Measurements from ENCODE around the gene KIF9. TPM values are rescaled to one million over a fixed set of nuclear protein-coding genes. Genes with fewer than 3 reads are reported as not detected.
"Not testable (repeated sequence)": the region's sequence is repeated elsewhere in the genome, so short reads cannot be mapped to it uniquely, and the experiment has no call there.

KIF9 gene
- total RNA-seq, 1 experiment from 2014 or later = 13.1 TPM

GRCh38 chr3:47295976-47296375 is 13.4 kb upstream of the KIF9 start:
- DNase-seq (ENCODE audit: extremely low read depth, low read depth) = no peak

GRCh38 chr3:47295322-47295721 is 12.7 kb upstream of the KIF9 start:
- no peak for DNase-seq (ENCODE audit: extremely low read depth, low read depth)

DNA sequence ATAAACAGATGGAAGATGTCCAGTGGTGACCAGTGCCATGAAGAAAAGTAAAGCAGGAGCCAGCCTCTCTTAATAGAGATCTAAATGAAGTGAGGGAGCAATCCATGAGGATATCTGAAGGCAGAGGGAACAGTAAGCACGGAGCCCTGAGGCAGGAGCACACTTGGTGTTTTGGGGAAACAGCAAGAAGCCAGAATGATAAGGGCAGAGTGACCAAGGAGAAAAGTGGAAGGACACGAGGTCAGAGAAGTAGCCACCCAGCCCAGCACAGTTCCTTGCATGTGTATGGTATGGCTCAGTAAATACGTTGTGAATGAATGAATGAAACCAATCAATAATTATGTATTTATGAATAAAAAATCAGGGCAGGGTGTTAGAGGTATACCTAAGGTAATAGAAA is 11.8 kb upstream of the KIF9 start:
- no peak for DNase-seq (ENCODE audit: extremely low read depth, low read depth)

DNA sequence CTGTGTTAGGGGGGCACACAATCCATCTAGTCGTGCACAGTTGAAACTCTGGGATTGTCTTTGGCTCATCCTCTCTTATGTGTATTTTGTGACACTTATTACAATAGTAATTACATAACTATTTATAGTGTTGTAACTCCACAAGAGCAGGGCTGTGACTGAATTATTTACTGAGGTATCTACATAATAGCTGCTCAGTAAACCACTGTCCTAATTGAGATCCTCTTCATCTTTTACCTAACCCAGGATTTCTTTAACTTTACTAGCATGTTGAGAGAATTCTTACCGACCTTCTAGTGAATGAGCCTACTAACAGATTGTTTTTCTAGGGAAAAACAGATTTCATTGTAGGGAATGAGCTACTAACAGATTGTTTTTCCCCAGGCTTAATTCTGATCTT is 11.2 kb upstream of the KIF9 start:
- DNase-seq (ENCODE audit: extremely low read depth, low read depth) = no peak

DNA sequence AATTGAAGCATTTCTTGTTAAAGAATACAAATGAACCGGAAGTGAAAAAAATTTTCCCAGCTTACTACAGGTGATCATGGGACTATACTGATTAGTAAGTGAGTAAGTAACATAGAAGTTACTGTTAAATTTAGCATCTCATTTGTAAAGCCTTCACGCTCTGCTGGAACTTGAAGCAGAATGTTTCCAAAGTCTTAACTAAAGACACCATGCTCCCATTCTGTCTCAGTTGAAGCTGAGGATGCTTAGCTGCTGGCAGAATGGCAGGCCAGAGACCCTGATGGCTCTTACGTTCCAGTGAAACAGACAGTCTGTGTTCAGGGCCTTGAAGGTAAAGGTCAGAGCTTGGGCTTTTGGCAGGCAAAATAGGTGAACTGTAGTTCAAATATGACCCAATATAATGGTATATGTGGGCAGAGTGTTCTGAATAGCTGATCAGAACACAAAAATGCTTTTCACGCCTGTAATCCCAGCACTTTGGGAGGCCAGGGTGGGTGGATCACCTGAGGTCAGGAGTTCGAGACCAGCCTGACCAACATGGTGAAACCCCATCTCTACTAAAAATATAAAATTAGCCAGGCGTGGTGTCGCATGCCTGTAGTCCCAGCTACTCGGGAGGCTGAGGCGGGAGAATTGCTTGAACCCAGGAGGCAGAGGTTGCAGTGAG is 9.3 kb upstream of the KIF9 start:
- DNase-seq (ENCODE audit: extremely low read depth, low read depth) = not testable (repeated sequence)

GRCh38 chr3:47291158-47291753 is 8.7 kb upstream of the KIF9 start:
- DNase-seq (ENCODE audit: extremely low read depth, low read depth) = no peak

DNA sequence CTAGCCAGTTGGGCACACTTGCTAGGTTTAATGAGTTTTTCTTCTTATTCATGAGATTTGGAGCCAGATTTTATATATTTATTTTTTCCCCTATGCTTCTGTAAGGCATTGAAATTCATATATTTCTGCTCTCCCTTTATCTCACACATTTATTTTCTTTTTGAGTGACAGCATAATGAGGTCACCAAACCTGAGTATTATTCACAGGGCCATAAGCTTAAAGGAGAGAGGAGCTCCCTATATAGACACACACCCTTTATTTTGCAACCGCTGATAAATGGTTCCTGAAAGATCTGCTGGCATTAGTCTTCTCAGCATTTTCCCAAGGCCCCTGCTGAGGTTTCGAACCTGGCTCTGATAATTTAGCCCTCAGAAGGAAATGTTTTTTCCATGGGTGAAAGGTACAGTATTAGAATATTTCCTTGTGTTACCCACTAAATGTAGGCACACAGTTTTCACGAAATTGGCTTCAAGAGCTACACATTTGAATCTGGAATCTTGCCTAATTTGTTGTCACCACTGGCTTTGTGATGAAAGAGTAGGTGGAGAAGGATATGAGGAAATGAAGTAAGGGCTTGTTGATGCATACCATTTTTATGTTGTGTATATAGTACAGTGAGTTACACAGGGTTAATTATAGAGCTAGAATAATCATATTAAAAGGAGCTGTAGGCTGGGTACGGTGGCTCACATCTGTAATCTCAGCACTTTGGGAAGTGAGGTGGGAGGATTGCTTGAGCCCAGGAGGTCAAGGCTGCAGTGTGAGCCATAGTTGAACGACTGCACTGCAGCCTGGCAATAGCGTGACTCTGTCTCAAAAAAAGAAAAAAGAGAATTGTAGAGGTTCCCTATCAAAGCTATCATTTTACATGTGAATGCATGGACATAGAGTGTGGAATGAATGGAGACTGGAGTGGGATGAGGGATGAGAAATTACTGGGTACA is 6.6 kb upstream of the KIF9 start:
- no peak for DNase-seq (ENCODE audit: extremely low read depth, low read depth)

DNA sequence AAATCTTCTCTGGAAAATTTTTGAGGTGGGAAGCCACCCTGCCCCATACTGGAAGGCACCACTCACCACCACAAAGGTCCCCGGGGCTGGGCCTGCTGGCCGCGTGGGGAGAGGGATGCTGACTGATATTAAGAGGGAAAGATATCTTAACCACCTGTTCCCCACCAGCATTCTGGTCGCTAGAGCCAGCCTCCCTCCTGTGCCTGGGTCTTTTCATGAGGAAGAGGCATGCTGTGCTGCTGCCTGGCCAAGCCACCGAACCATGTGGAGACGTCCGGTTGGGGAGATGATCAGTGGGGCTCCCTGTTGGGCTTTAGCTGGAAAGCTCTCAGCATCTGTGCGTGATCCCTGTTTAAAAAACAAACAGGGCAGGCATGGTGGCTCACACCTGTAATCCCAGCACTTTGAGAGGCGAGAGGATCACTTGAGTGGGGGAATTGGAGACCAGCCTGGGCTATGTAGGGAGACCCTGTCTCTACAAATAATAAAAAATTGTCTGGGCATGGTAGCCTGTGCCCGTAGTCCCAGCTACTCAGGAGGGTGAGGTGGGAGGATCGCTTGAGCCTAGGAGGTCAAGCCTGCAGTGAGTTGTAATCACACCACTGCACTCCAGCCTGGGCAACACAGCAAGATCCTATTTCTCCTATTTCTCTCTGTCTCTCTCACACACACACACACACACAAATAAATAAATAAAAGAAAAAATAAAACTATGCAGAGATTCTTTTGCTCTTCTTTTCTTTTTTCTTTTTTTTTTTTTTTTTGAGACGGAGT is 1.2 kb upstream of the KIF9 start:
- DNase-seq (ENCODE audit: extremely low read depth, low read depth) = no peak

DNA sequence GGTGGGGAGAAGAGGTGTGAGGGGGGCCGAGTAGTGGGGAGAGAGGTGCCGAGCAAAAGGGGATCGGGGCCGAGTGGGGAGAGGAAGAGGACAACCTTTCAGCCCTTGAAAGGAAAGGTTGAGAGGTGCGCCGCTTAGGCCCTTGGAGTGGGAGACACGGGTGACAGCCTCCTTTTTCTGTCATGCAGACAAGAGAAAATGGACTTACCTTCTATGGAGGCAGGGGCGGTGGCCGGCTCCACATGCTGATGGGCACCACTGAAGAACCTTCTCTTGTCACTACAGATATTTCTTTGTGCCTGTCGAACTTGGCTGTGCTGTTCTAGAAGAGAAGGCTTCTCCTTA is 566 bp upstream of the KIF9 start:
- no peak for DNase-seq (ENCODE audit: extremely low read depth, low read depth)

GRCh38 chr3:47280519-47280918 is 2.1 kb downstream of the KIF9 start:
- DNase-seq (ENCODE audit: extremely low read depth, low read depth) = no peak

GRCh38 chr3:47276558-47276957 is 6.0 kb downstream of the KIF9 start:
- no peak for DNase-seq (ENCODE audit: extremely low read depth, low read depth)

DNA sequence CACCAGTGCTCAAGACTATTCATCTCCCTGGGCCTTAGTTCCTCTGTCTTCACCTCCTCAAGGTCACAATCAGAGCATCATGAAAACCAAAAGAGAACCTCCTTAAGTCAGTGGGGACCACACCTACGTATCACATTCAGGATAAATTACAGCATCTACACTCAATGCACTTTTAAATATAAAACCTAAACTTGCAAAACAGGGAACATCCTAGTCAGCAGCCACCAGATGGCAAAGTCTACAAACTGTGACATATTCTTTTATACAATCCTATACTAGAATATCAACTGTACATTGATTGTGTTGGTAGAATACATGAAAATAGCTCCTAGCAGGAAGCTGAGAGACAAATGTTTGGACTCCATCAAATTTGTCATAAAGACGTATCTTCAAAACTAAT is 7.9 kb downstream of the KIF9 start:
- DNase-seq (ENCODE audit: extremely low read depth, low read depth) = no peak

DNA sequence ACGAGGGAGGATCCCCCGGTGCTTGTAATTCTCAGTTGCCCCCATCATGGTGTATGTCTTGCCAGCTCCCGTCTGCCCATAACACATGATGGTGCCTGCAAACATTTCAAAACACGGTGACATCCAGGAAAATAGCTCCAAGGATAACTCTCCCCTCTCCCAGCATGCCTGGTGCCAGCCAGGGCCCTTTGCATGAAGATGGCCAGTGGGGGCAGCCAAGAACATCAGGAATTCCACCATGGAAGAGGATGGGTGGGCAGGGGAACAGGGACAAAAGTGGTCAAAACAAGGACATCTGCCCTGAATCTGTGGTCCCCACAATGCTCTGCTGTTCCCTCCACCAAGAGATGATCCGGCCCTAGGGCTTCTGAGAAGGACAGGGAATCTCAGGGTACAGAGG is 9.0 kb downstream of the KIF9 start:
- DNase-seq (ENCODE audit: extremely low read depth, low read depth) = no peak

- DNase-seq (ENCODE audit: extremely low read depth, low read depth) = no peak
These were observed 12.1 kb downstream of the KIF9 start for GRCh38 chr3:47270526-47270925.

DNA sequence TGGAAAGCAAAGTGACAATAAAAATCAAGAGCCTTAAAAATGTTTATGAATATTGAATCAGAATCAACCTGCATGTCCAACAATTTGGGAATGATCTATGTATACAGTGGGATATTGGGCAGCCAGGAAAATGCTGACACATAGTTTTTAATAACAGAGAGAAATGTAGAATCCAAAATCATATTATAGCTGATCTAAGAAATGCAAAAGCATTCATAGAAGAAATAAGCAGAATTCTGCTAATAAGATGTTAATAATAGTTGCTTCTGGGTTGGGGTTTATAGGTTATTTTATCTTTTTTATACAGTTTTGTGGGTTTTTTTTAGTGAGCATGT is 15.1 kb downstream of the KIF9 start:
- DNase-seq (ENCODE audit: extremely low read depth, low read depth) = no peak

DNA sequence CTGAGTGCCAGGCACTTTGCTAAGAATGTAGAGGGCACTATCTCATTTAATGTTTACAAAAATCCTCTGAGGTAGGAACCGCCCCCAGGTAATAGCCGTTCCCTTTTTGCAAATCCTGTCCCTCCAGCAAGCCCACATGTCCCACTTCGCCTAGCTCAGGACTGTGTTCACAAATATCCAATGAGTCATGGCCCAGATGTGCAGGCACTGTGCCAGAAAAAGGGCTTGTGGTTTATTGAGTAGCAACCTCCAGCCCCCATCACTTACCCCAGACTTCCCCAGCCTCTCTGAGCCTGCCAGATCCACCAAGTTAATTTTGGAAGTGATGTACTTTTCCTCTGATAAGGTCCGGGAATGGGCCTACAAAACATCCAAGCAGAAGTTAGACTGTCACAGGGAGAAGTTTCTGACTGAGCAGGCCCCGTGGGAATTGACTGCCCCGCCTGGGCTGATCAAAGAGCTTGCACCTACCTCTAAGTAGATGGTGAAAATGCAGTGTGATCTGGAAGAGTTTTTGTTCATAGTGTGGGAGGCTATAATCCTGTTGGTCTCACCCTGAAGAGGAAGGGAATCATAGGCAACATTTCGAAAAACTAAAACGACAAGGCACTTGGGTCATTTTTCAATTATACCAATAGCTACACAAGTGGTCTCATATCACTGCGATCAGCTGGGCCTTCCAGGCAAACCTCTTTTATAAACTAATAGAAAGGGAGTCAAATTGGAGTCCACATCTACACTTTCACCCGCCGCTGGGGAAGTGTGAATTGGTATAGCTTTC is 15.7 kb downstream of the KIF9 start:
- peak; percentile 33 for DNase-seq (ENCODE audit: extremely low read depth, low read depth)

DNA sequence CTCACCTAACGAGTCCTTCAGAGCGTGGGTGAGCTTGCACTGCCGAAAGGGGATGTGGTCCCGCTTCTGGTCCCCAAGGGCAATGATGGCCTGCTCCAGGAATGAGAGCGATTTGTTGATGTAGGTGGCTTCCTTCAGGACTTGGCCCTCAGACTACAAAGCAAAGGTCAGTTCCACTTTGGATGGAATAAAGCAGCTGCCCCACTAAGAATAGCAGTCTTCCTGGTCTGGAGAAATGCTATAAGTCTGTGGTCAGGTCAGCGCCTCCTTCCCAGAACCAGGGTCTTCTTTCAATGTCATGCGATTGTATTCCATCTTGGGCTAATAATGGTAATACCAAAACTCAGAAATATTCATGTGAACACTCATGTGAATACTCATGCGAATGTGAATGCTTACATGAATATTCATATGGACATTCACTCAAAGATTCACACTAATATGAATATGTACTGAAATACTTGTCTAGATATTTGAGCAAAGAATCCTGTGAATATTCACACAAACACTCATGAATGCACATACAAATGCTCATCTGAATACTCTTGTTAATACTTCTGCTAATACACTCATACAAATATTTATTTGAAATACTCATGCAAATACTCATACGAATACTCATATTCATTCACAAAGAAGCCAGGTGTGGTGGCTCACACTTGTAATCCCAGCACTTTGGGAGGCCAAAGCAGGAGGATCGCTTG is 16.7 kb downstream of the KIF9 start:
- DNase-seq (ENCODE audit: extremely low read depth, low read depth) = no peak

GRCh38 chr3:47265008-47265407 is 17.6 kb downstream of the KIF9 start:
- DNase-seq (ENCODE audit: extremely low read depth, low read depth) = no peak

DNA sequence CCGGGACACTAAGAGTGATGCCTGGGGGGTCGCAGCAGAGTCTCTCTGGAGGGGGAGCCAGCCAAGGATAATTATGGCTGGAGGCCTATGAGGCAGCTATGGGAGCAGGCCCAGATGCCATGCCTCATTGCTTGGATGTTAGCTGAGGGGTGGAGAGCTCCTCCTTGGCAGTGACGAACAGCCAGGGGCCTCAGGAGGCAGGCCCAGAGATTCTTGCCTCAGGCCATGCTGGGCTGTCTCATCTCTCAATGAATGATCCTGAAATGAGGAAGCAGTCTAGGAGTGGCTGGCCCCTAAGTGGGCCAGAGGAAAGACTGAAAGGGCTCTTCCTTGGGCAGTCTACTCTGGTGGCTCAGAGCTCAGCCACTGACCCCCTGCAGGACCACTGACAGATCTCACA is 21.3 kb downstream of the KIF9 start:
- no peak for DNase-seq (ENCODE audit: extremely low read depth, low read depth)

GRCh38 chr3:47260605-47261004 is 22.0 kb downstream of the KIF9 start:
- no peak for DNase-seq (ENCODE audit: extremely low read depth, low read depth)
